ENCODE results near the gene ANGEL1.

ANGEL1 gene

DNA sequence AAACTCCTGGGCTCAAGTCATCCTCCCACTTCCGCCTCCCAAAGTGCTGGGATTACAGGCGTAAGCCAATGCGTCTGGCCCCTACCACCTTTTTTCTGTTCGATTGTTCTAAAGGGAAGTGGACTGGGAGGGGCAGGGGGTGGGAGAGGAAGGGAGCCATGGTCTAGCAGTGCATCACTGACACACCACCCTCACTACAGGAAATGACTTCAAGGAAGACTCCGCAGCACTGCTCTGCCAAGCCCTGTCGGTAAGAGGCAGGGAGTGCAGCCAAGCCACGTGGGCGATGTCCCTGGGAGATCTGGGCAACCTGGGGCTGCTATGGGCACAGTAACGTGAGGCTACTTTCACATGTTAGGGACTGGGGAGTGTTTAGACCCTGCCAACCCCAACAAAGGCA lies 31.5 kb upstream of the ANGEL1 start:
- peak; percentile 37 for TF ChIP-seq CTCF (IDR thresholded peaks at IDR 0.05; ENCODE audit: low read length, missing control alignments)
- H3K4me3 ChIP-seq (replicated peaks; ENCODE audit: low read depth, low read length): no peak overlapping the region
- peak; percentile 86 for DNase-seq (ENCODE audit: low read depth)

DNA sequence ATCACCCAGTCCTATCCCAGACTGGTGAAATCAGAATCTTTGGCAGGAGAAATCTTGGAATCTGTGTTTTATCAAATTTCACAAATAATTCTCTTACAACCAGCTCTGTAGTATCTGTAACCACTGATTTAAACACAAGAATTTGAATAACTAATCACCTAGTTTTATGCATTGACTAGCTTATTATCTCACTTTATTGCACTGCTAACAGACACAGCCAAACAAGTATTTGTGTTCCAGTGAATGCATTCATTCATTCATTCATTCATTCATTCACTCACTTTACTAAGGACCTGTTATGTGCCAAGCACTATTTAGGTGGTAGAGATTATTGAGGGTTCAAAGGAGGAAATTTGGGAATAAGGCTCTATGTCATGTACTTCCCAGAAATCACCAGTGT lies 29.7 kb upstream of the ANGEL1 start:
- no peak for DNase-seq (ENCODE audit: low read depth)
- H3K4me3 ChIP-seq (replicated peaks; ENCODE audit: low read depth, low read length): no peak overlapping the region
- no peak for TF ChIP-seq CTCF (IDR thresholded peaks at IDR 0.05; ENCODE audit: low read length, missing control alignments)

DNA sequence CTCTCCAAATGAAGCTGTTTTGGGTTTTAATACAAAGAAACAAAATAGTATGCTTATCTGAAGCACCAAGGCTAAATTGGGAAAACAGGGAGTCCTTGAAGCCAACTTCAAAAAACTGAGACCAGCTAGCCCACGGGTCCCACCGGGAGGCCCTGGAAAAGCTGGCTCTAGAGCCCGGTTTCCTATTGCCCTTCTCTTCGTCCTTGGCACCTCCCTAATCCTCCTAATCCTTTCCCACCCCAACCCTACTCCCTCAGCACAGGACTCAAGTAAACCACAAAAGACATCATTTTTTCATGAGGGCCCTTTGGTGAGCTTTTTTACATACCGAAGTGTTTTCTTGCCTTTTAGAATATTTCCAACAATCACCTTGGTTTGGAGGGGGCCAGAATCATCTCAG lies 24.8 kb upstream of the ANGEL1 start:
- no peak for TF ChIP-seq CTCF (IDR thresholded peaks at IDR 0.05; ENCODE audit: low read length, missing control alignments)
- no peak for DNase-seq (ENCODE audit: low read depth)
- H3K4me3 ChIP-seq (replicated peaks; ENCODE audit: low read depth, low read length): no peak overlapping the region

DNA sequence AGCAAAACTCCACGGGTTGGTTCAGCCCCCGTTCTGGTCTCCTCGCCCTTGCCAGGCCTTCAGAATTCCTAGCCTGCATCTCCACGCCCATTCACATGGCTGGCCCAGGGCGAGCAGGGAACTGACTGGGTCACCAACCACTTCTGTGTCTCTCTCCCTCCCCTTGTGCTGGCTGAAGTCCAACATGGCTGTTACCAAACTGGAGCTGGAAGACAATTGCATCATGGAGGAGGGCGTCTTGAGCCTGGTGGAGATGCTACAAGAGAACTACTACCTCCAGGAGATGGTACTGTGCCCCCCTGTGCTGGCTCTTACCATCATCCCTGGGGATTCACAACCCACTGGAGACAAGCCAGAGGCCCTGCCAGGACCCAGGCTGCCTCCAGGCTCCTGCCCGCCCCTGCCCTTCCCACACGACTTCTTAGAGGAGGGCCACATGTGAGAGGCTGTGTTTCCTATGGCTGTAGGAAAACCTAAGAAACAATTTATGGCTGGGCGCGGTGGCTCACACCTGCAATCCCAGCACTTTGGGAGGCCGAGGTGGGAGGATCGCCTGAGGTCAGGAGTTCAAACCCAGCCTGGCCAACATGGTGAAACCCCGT lies 23.4 kb upstream of the ANGEL1 start:
- peak; percentile 19 for DNase-seq (ENCODE audit: low read depth)
- no peak for TF ChIP-seq CTCF (IDR thresholded peaks at IDR 0.05; ENCODE audit: low read length, missing control alignments)
- no peak overlapping the region for H3K4me3 ChIP-seq (replicated peaks; ENCODE audit: low read depth, low read length)

- no peak for TF ChIP-seq CTCF (IDR thresholded peaks at IDR 0.05; ENCODE audit: low read length, missing control alignments)
- no peak for DNase-seq (ENCODE audit: low read depth)
- H3K4me3 ChIP-seq (replicated peaks; ENCODE audit: low read depth, low read length): no peak overlapping the region
These were observed 21.6 kb upstream of the ANGEL1 start for GRCh38 chr14:76834241-76834661.

- no peak for DNase-seq (ENCODE audit: low read depth)
- TF ChIP-seq CTCF (IDR thresholded peaks at IDR 0.05; ENCODE audit: low read length, missing control alignments): no peak
- H3K4me3 ChIP-seq (replicated peaks; ENCODE audit: low read depth, low read length): no peak overlapping the region
These were observed 20.3 kb upstream of the ANGEL1 start for GRCh38 chr14:76833011-76833410.

- no peak for TF ChIP-seq CTCF (IDR thresholded peaks at IDR 0.05; ENCODE audit: low read length, missing control alignments)
- peak; percentile 52 for DNase-seq (ENCODE audit: low read depth)
- H3K4me3 ChIP-seq (replicated peaks; ENCODE audit: low read depth, low read length): no peak overlapping the region
These were observed 19.9 kb upstream of the ANGEL1 start for GRCh38 chr14:76832503-76832988.
